Brain microvascular endothelial cell (primary cell): ENCODE data around the gene RPS15.

ENCODE experiments used
- DNase-seq: peaks from one replicate; pipeline ENCODE4 v3.0.0-alpha.2; 2020
- H3K27ac ChIP-seq: fragments of 250-450 bp; sonication (Bioruptor Pico); 2 replicates; pipeline ENCODE4 v1.5.1; 2020; ENCODE audit warnings: mild to moderate bottlenecking, moderate library complexity
- H3K27me3 ChIP-seq: fragments of 250-450 bp; sonication (Bioruptor Pico); replicated peaks from 2 replicates; pipeline ENCODE4 v1.5.1; 2020; ENCODE audit warnings: mild to moderate bottlenecking
- H3K36me3 ChIP-seq: fragments of 250-450 bp; sonication (Bioruptor Pico); replicated peaks from 2 replicates; pipeline ENCODE4 v1.5.1; 2020; ENCODE audit warnings: mild to moderate bottlenecking
- H3K4me3 ChIP-seq: 2 replicates; pipeline ENCODE4 v1.5.1; 2011; ENCODE audit warnings: low read depth, mild to moderate bottlenecking, control low read depth, low read length, moderate library complexity
- in situ Hi-C: cut with HindIII; loops from 2 replicates; pipeline ENCODE4 v1.10.0; 2017; ENCODE audit warnings: low sequenced_read_pairs, low pct_ligation_motif_present
- TF ChIP-seq, protein P1 (sequence below): IDR thresholded peaks from 2 replicates; pipeline ENCODE4 v1.5.1; 2011; ENCODE audit warnings: low read depth, mild to moderate bottlenecking, moderate library complexity, low read length, control low read depth, inconsistent platforms; ENCODE audit errors: missing control alignments

The RPS15 gene

DNA sequence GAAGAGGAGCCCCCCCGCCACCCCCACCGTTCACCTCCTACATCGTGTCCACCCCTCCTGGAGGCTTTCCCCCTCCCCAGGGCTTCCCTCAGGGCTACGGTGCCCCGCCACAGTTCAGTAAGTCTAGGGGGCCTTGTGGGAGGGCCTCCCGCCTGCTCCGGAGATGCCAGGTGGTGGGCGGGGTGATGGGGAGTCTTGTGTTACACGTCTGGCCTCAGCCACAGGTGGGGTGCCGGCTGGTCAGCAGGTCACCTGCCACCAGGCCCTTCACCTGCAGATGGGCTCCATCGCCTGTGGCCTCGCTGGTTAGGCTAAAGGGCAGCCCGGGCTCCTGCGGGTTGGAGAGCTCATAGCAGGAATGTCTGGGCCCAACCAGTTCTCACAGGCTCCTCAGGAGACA is 8.0 kb upstream of the RPS15 start:
- in situ Hi-C loops = no loop called here
- Histone ChIP-seq H3K27me3 (no peaks in the 10 kb centered on the region), H3K27ac (no peak overlapping the region), H3K4me3 (no peak overlapping the region), H3K36me3 (peaks cover 83% of the 10 kb centered on the region)
- DNase-seq = no peak
- TF ChIP-seq, protein P1, sequence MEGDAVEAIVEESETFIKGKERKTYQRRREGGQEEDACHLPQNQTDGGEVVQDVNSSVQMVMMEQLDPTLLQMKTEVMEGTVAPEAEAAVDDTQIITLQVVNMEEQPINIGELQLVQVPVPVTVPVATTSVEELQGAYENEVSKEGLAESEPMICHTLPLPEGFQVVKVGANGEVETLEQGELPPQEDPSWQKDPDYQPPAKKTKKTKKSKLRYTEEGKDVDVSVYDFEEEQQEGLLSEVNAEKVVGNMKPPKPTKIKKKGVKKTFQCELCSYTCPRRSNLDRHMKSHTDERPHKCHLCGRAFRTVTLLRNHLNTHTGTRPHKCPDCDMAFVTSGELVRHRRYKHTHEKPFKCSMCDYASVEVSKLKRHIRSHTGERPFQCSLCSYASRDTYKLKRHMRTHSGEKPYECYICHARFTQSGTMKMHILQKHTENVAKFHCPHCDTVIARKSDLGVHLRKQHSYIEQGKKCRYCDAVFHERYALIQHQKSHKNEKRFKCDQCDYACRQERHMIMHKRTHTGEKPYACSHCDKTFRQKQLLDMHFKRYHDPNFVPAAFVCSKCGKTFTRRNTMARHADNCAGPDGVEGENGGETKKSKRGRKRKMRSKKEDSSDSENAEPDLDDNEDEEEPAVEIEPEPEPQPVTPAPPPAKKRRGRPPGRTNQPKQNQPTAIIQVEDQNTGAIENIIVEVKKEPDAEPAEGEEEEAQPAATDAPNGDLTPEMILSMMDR = no peak

DNA sequence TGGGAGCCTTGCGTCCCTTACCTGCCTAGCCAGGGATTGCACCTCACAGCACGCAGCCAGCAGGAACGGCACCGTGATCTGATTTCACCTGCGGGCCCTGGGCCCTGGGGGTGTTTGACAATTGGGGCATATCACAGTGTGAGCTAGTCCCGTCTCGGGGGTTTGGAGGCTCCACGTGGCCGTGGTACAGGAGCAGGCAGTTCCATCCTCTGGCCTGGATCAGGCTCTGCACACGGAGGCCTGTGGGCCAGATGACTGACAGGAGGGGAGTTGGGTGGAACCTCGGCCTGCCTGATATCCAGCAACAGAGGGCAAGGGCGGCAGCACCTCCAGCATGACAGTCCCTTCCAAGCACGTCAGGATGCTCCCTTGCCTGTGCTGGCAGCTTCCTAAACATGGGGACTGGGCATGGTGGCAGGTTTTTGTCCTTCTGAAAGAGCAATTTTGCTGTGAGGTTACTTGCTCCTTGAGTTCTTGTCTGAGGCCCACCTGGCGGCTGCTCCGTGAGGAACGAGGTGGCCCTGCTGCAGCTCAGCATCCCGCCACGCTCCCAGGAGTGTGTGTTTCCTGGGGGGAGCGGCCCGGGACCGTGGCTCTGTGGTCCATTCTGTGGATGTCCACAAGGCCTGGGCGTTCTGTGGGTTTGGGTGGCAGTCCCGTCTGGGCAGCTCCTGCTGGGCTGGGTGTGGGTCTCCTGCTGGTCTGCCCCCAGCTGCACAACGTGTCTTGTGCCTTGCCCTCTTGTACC is 6.3 kb upstream of the RPS15 start:
- TF ChIP-seq, protein P1 = no peak
- peaks cover 74% of the 10 kb centered on the region for H3K36me3 ChIP-seq
- H3K4me3 ChIP-seq = no peak overlapping the region
- in situ Hi-C loops = no loop called here
- no peaks in the 10 kb centered on the region for H3K27me3 ChIP-seq
- H3K27ac ChIP-seq = no peak overlapping the region
- no peak for DNase-seq

DNA sequence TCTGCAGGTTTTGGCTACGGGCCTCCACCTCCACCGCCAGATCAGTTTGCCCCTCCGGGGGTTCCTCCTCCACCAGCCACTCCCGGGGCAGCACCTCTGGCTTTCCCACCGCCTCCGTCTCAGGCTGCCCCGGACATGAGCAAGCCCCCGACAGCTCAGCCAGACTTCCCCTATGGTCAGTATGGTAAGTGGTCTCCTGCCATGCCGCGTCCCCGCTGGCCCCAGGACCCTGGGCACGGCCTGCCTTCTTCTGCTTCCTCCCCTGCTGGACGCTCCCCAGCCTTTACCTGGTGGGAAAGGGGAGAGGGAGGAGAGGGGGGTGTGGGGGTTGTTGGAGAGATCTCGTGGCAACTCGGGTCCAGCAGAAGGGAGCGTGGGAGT is 5.7 kb upstream of the RPS15 start:
- H3K27ac ChIP-seq = no peak overlapping the region
- peaks cover 69% of the 10 kb centered on the region for H3K36me3 ChIP-seq
- in situ Hi-C loops = no loop called here
- no peaks in the 10 kb centered on the region for H3K27me3 ChIP-seq
- H3K4me3 ChIP-seq = no peak overlapping the region
- TF ChIP-seq, protein P1 = no peak
- DNase-seq = no peak

DNA sequence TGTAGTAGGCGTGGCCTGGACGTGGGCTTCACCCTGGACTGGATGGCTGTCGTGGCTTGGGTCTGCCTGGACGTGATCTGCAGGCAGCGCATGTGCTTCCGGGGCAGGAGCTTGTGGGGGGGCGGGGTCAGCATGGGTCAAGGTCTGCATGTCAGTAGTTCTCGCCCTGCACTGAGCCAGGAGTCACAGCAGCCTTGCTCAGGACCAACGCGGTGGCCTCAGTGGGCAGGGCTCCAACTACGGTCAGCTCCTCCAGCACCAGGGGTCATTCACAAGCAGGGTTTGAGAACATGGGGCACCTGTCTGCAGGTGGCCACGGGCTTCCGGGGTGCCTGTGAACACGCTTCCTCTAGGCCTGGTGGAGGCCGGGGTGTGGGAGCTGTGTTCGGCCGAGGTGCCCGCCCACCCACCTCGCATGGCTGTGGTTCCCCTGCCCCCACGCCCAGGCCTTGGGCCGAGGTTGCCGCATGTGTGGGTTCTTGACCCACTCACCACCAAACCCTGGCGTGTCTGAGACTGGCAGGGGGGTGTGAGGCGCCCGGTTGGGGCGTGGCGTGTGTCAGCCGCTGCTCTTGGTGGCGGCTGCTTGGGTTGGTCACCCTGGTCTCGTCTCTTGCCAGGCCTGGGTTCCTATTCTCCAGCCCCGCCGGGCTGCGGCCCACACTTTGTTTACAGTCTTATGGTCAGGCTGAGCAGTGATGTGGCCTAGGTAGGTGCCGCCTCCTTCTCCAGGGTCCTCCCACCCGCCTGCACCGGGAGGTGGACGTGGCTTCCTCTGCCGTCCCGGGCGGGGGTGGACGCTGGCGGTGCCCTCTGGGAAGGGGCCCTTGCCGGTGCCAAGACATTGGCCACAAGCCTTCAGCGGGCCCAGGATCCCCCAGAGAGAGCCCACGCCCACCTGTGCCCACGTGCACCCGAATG is 4.8 kb upstream of the RPS15 start:
- in situ Hi-C loops = no loop called here
- H3K36me3 ChIP-seq = peaks cover 63% of the 10 kb centered on the region

DNA sequence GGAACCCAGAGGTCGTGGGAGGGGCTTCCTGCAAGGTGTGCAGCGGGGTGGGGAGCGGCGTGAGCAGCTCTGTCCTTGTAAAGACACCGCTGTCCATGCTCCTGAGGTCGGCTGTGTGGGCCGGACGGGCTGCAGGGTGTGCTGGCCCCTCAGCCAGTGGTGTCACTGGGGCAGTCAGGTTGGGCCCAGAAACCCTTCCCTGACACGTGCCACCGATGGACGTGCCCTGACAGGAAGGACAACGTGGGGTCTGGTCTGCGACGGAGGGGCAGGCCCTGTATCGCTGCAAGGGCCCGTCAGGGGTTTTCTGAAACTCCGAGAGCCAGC is 4.2 kb upstream of the RPS15 start:
- no peaks in the 10 kb centered on the region for H3K27me3 ChIP-seq
- H3K4me3 ChIP-seq = no peak overlapping the region
- no peak for DNase-seq
- no peak overlapping the region for H3K27ac ChIP-seq
- peaks cover 59% of the 10 kb centered on the region for H3K36me3 ChIP-seq
- in situ Hi-C loops = no loop called here
- TF ChIP-seq, protein P1 = no peak

More for the DNA sequence above, 4.8 kb upstream of the RPS15 start:
- TF ChIP-seq, protein P1 = no peak
- H3K27ac ChIP-seq = no peak overlapping the region
- H3K27me3 ChIP-seq = no peaks in the 10 kb centered on the region
- no peak overlapping the region for H3K4me3 ChIP-seq
- no peak for DNase-seq
